GM23248 (cell line): ENCODE measurements around the gene PTCHD1.

Source experiments
- EZH2 ChIP-seq: fragments of 200-600 bp; sonication (generic); IDR thresholded peaks from 2 replicates; pipeline ENCODE4 v1.6.1; 2018; ENCODE audit warnings: antibody characterized with exemption, mild to moderate bottlenecking; ENCODE audit not compliant: insufficient read depth, poor library complexity, severe bottlenecking
- EZH2phosphoT487 ChIP-seq: fragments of 200-600 bp; sonication (generic); IDR thresholded peaks from 2 replicates; pipeline ENCODE4 v1.6.1; 2018; ENCODE audit warnings: antibody characterized with exemption, moderate library complexity, mild to moderate bottlenecking, low read depth; ENCODE audit not compliant: insufficient read depth

- TF ChIP-seq EZH2 (no peak), EZH2phosphoT487 (no peak)
Observed at GRCh38 chrX:23396263-23396662, 61.6 kb downstream of the PTCHD1 start.
